Muscle layer of colon (tissue), 2 donors: ENCODE results near the gene RTN4R.

Source experiments
- H3K27ac ChIP-seq: one replicate; pipeline ENCODE4 v1.7.0; 2013; ENCODE audit warnings: low read depth, mild to moderate bottlenecking, low read length, moderate library complexity
- H3K27me3 ChIP-seq, 2 donors: one replicate each; pipeline ENCODE4 v1.7.0; 2013; ENCODE audit warnings: low read length in 2 of 2, mild to moderate bottlenecking in 2 of 2; ENCODE audit not compliant: insufficient read depth in 2 of 2, control insufficient read depth in 1 of 2
- H3K36me3 ChIP-seq: one replicate; pipeline ENCODE4 v1.7.0; 2013; ENCODE audit warnings: mild to moderate bottlenecking, low read length; ENCODE audit not compliant: insufficient read depth
- H3K4me1 ChIP-seq: one replicate; pipeline ENCODE4 v1.7.0; 2013; ENCODE audit warnings: mild to moderate bottlenecking, low read length; ENCODE audit not compliant: insufficient read depth
- H3K4me3 ChIP-seq, 2 donors: one replicate each; pipeline ENCODE4 v1.7.0; 2013; ENCODE audit warnings: low read length in 2 of 2, low read depth in 1 of 2, mild to moderate bottlenecking in 1 of 2, moderate library complexity in 1 of 2
- H3K9ac ChIP-seq: one replicate; pipeline ENCODE4 v1.7.0; 2013; ENCODE audit warnings: low read length
- H3K9me3 ChIP-seq: one replicate; pipeline ENCODE4 v1.7.0; 2013; ENCODE audit warnings: mild to moderate bottlenecking, low read length
- donor health status: abdominal sarcoma.
- donor health status: Adenocarcinoma of cecum.

RTN4R gene

GRCh38 chr22:20245577-20246367 is 22.3 kb downstream of the RTN4R start:
- no peaks in the 10 kb centered on the region for H3K9me3 ChIP-seq
- no peaks in the 10 kb centered on the region for H3K27me3 ChIP-seq
- H3K36me3 ChIP-seq = no peaks in the 10 kb centered on the region
- peaks cover 16% of the 10 kb centered on the region for H3K4me1 ChIP-seq
- no peak overlapping the region for H3K27ac ChIP-seq
- no peak overlapping the region for H3K9ac ChIP-seq
- H3K4me3 ChIP-seq = no peak overlapping the region

- no peaks in the 10 kb centered on the region for H3K9me3 ChIP-seq
- H3K9ac ChIP-seq = no peak overlapping the region
- H3K36me3 ChIP-seq = no peaks in the 10 kb centered on the region
- H3K27ac ChIP-seq = no peak overlapping the region
- H3K27me3 ChIP-seq = no peaks in the 10 kb centered on the region
- peaks cover 19% of the 10 kb centered on the region for H3K4me1 ChIP-seq
- H3K4me3 ChIP-seq = no peak overlapping the region
Measured at GRCh38 chr22:20244691-20245576, 23.2 kb downstream of the RTN4R start.

DNA sequence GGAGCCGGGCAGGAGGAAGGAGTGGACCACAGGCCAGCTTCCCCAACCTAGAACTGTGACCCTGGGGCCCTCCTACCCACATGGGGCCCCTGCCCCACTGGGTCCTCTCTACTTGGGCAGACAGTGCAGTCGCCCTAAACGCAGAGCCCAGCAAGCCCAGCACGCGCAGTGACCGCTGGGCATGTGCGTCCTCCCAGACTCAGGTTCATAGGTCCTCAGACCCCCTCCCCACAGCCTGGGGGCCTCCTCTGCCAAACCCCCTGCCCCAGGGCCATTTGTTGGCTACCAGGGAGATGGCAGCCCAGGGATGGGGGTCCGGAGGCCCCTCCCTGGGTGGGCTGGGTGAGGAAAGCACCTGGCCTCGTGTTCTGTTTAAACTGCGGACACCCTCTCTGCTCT is 23.9 kb downstream of the RTN4R start:
- H3K4me3 ChIP-seq = no peak overlapping the region
- H3K9ac ChIP-seq = no peak overlapping the region
- peaks cover 19% of the 10 kb centered on the region for H3K4me1 ChIP-seq
- H3K27ac ChIP-seq = no peak overlapping the region
- no peaks in the 10 kb centered on the region for H3K9me3 ChIP-seq
- no peaks in the 10 kb centered on the region for H3K36me3 ChIP-seq
- H3K27me3 ChIP-seq = no peaks in the 10 kb centered on the region

- Histone ChIP-seq H3K4me1 (peaks cover 16% of the 10 kb centered on the region), H3K4me3 (no peak overlapping the region)
Measured at GRCh38 chr22:20243537-20244249, 24.4 kb downstream of the RTN4R start.

GRCh38 chr22:20243176-20243536 is 25.0 kb downstream of the RTN4R start:
- Histone ChIP-seq H3K4me3 (no peak overlapping the region), H3K9me3 (no peaks in the 10 kb centered on the region), H3K9ac (no peak overlapping the region), H3K27me3 (no peaks in the 10 kb centered on the region), H3K27ac (no peak overlapping the region), H3K4me1 (peaks cover 16% of the 10 kb centered on the region), H3K36me3 (no peaks in the 10 kb centered on the region)

More at GRCh38 chr22:20243537-20244249, 24.4 kb downstream of the RTN4R start:
- no peak overlapping the region for H3K27ac ChIP-seq
- H3K36me3 ChIP-seq = no peaks in the 10 kb centered on the region
- H3K9me3 ChIP-seq = no peaks in the 10 kb centered on the region
- H3K9ac ChIP-seq = no peak overlapping the region
- no peaks in the 10 kb centered on the region for H3K27me3 ChIP-seq

- H3K27me3 ChIP-seq = no peaks in the 10 kb centered on the region
- no peaks in the 10 kb centered on the region for H3K36me3 ChIP-seq
- peaks cover 16% of the 10 kb centered on the region for H3K4me1 ChIP-seq
- no peak overlapping the region for H3K4me3 ChIP-seq
- H3K9me3 ChIP-seq = no peaks in the 10 kb centered on the region
- H3K27ac ChIP-seq = no peak overlapping the region
- no peak overlapping the region for H3K9ac ChIP-seq
Measured at GRCh38 chr22:20242393-20243175, 25.5 kb downstream of the RTN4R start.

DNA sequence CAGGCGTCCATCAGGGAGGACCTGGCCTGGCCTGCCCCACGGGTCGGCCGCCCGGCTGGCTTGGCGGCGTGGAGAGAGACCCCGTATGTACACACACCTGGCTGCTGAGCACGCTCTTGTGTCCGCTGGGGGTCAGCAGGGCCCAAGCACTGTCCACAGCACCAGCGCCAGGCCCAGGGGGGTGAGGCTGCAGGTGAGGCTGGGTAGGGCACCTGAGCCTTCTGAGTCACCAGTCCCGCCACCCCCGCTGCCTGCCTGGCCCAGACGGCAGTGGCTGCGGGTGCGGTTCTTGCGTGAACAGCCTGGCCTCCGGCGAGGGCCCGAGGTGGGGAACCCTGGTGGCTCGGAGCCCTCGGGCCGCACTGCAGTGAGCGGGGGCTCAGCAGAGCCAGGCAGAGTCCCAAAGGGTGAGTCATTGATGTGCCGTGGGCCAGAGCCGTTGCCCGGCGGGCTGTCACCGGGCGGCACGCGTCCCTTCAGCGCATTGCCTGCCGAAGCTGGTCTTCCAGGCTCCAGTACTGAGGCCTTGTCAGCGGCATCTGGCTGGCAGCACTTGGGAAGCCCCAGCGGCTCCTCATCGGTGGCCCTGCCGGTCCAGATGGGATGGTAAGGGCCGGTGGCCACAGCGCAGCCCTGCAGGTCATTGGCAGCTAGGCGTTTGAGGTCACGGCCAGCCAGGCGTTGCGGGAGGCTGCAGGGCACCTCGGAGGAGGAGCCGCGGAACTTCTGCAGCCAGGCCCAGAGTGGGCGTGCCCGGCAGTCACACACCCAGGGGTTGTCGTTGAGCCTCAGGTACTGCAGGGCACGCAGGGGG is 26.3 kb downstream of the RTN4R start:
- H3K4me1 ChIP-seq = peaks cover 16% of the 10 kb centered on the region
- H3K4me3 ChIP-seq = no peak overlapping the region
- H3K9me3 ChIP-seq = no peaks in the 10 kb centered on the region
- H3K27ac ChIP-seq = no peak overlapping the region
- H3K27me3 ChIP-seq = no peaks in the 10 kb centered on the region
- no peak overlapping the region for H3K9ac ChIP-seq
- no peaks in the 10 kb centered on the region for H3K36me3 ChIP-seq

DNA sequence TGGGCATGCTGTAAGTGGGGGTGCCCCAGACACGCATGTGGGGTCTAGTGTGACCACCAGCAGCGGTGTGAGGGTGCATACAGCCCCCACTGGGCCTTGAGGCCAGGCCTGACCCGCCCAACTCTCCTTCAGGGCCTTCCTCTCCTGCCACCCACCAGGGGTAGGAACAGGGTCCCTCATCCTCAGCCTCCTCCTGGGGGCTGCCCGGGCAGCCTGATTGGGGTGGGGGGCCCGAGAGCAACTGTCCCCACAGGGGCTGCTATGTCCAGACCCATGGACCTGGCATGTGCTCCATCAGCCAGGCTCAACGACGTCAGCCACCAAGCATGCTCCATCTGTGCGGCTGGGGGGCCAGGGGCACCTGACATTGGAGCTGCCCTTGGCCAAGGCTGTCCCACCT is 27.2 kb downstream of the RTN4R start:
- no peaks in the 10 kb centered on the region for H3K27me3 ChIP-seq
- H3K4me3 ChIP-seq = no peak overlapping the region
- no peak overlapping the region for H3K27ac ChIP-seq
- H3K9ac ChIP-seq = no peak overlapping the region
- H3K36me3 ChIP-seq = no peaks in the 10 kb centered on the region
- no peaks in the 10 kb centered on the region for H3K9me3 ChIP-seq
- H3K4me1 ChIP-seq = peaks cover 16% of the 10 kb centered on the region

GRCh38 chr22:20240447-20240764 is 27.7 kb downstream of the RTN4R start:
- no peak overlapping the region for H3K4me3 ChIP-seq
- H3K4me1 ChIP-seq = peaks cover 16% of the 10 kb centered on the region
- no peaks in the 10 kb centered on the region for H3K36me3 ChIP-seq
- no peak overlapping the region for H3K27ac ChIP-seq
- no peaks in the 10 kb centered on the region for H3K27me3 ChIP-seq
- H3K9ac ChIP-seq = no peak overlapping the region
- no peaks in the 10 kb centered on the region for H3K9me3 ChIP-seq

GRCh38 chr22:20239676-20240446 is 28.3 kb downstream of the RTN4R start:
- Histone ChIP-seq H3K9ac (no peak overlapping the region), H3K4me3 (no peak overlapping the region), H3K4me1 (peaks cover 16% of the 10 kb centered on the region), H3K27ac (no peak overlapping the region), H3K27me3 (no peaks in the 10 kb centered on the region), H3K36me3 (no peaks in the 10 kb centered on the region), H3K9me3 (no peaks in the 10 kb centered on the region)
